Breast epithelium (tissue), 4 donors: ENCODE measurements around the gene YWHAG. TPM values are rescaled to one million over a fixed set of nuclear protein-coding genes. Genes with fewer than 3 reads are reported as not detected.
A peak's percentile ranks its signal among the peaks of the same experiment; 100 is the strongest.

Experiments
- DNase-seq, 2 donors: peaks; one replicate each; pipeline ENCODE4 v3.0.0-alpha.2; 2019; ENCODE audit warnings: low spot score in 2 of 2
- H3K27ac ChIP-seq, 2 donors: fragments of 200-600 bp; sonication (generic) in 1 of 2; one replicate each; pipeline ENCODE4 v1.5.1; 2016 to 2019; ENCODE audit warnings: mild to moderate bottlenecking in 1 of 2
- H3K27me3 ChIP-seq, 2 donors: fragments of 200-600 bp; sonication (generic) in 1 of 2; one replicate each; pipeline versions ENCODE4 v1.5.1 to v1.6.0; 2017 to 2019; ENCODE audit warnings: control low read depth in 1 of 2, mild to moderate bottlenecking in 1 of 2
- H3K36me3 ChIP-seq: fragments of 200-600 bp; one replicate; pipeline ENCODE4 v1.5.1; 2019
- H3K4me1 ChIP-seq, 2 donors: fragments of 200-600 bp; sonication (generic); one replicate each; pipeline ENCODE4 v1.5.1; 2016 to 2019; ENCODE audit warnings: control low read depth in 1 of 2
- H3K4me3 ChIP-seq, 3 donors: fragments of 200-600 bp; sonication (generic); 1 replicate in 2 of 3; 2 replicates in 1 of 3; pipeline ENCODE4 v1.5.1; 2016 to 2019; ENCODE audit warnings: mild to moderate bottlenecking in 3 of 3, moderate library complexity in 2 of 3
- H3K9me3 ChIP-seq, 2 donors: fragments of 200-600 bp; sonication (generic) in 1 of 2; one replicate each; pipeline ENCODE4 v1.5.1; 2016 to 2019; ENCODE audit warnings: control low read depth in 1 of 2
- POLR2A ChIP-seq: fragments of 450-650 bp; IDR thresholded peaks from one replicate; pipeline ENCODE4 v1.6.1; 2016; ENCODE audit warnings: antibody characterized with exemption, mild to moderate bottlenecking, moderate library complexity
- POLR2AphosphoS5 ChIP-seq, 3 donors: sonication (generic); formaldehyde crosslinking; IDR thresholded peaks; one replicate each; pipeline ENCODE4 v1.6.1; 2017; ENCODE audit warnings: antibody characterized with exemption in 3 of 3
- intact Hi-C: fragments of 100-400 bp; cut with DNase I; formaldehyde crosslinking; loops from one replicate; pipeline ENCODE4 v1.15.1; 2023; ENCODE audit warnings: low total_unique reads
- total RNA-seq, 3 donors: library from RNA; depleted of rRNA; stranded (reverse); fragments of >200 nt; gene quantifications; one replicate each; pipeline ENCODE4 v1.1.0, GENCODE V29; 2016
- TF ChIP-seq, protein P1 (sequence below), 3 donors: fragments of 450-650 bp; IDR thresholded peaks; one replicate each; pipeline ENCODE4 v1.5.1; 2016 to 2017; ENCODE audit warnings: antibody characterized with exemption in 3 of 3, mild to moderate bottlenecking in 3 of 3, moderate library complexity in 3 of 3

Gene YWHAG
- total RNA-seq, 3 donors from 2014 or later: 58.7 to 128 (median 63.7) TPM

DNA sequence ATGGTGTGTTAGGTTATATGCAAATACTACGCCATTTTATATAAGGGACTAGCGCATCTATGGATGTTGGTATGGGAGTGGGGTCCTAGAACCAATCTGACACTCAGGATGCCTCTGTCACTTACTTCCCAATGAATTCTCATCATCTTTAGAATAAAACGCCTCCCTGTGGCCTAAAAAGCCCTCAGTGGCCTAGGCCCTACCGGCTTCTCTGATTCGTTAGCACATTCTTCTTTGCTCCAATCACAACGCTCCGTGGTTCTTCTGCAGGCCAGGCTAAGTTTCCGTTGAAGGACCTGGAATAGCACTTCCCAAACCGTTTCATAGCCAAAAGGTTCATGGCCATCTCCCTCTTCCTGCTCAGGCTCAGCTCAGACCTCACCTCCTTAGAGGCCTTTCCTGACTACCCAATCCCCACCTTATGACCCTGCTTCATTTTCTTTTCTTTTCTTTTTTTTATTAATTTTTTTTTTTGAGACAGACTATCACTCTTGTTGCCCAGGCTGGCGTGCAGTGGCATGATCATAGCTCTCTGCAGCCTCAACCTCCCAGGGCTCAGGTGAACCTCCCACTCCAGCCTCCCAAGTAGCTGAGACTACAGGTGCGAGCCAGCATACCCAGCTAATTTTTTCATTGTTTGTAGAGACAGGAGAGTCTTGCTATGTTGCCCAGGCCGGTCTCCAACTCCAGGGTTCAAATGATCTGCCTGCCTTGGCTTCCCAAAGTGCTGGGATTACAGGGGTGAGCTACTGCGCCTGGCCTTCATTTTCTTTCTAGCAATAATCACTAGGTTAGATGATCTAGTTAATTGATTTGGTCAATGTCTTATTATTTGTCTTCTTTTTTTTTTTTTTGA, 24.5 kb upstream of the YWHAG start:
- TF ChIP-seq, protein P1, sequence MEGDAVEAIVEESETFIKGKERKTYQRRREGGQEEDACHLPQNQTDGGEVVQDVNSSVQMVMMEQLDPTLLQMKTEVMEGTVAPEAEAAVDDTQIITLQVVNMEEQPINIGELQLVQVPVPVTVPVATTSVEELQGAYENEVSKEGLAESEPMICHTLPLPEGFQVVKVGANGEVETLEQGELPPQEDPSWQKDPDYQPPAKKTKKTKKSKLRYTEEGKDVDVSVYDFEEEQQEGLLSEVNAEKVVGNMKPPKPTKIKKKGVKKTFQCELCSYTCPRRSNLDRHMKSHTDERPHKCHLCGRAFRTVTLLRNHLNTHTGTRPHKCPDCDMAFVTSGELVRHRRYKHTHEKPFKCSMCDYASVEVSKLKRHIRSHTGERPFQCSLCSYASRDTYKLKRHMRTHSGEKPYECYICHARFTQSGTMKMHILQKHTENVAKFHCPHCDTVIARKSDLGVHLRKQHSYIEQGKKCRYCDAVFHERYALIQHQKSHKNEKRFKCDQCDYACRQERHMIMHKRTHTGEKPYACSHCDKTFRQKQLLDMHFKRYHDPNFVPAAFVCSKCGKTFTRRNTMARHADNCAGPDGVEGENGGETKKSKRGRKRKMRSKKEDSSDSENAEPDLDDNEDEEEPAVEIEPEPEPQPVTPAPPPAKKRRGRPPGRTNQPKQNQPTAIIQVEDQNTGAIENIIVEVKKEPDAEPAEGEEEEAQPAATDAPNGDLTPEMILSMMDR (IDR thresholded peaks at IDR 0.05): no peak
- TF ChIP-seq POLR2A: no peak
- Histone ChIP-seq H3K9me3 (no peaks in the 10 kb centered on the region), H3K27me3 (no peaks in the 10 kb centered on the region), H3K36me3 (no peaks in the 10 kb centered on the region), H3K4me3 (no peak overlapping the region), H3K4me1 (no peaks in the 10 kb centered on the region), H3K27ac (no peak overlapping the region)
- DNase-seq: no peak
- intact Hi-C loops: no loop called here

DNA sequence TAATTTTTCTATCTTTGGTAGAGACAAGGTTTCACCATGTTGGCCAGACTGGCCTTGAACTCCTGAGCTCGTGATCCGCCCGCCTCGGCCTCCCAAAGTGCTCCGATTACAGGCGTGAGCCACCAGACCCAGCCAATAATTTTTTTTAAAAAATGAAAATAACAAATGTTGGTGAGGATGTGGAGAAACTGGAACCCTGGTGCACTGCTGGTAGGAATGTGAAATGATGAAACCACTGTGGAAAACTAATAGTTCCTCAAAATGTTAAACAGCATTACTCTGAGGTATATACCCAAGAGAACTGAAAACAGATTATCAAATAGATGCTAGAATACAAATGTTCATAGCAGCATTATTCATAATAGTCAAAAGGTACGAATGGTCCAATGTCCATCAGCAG, 23.0 kb upstream of the YWHAG start:
- TF ChIP-seq POLR2A: no peak
- TF ChIP-seq POLR2AphosphoS5 (IDR thresholded peaks at IDR 0.05): no peak
- TF ChIP-seq, protein P1 (IDR thresholded peaks at IDR 0.05): no peak
- Histone ChIP-seq H3K4me3 (no peak overlapping the region), H3K9me3 (no peaks in the 10 kb centered on the region), H3K27ac (no peak overlapping the region), H3K36me3 (no peaks in the 10 kb centered on the region), H3K4me1 (no peaks in the 10 kb centered on the region), H3K27me3 (no peaks in the 10 kb centered on the region)
- no peak for DNase-seq
- intact Hi-C loops: no loop called here

DNA sequence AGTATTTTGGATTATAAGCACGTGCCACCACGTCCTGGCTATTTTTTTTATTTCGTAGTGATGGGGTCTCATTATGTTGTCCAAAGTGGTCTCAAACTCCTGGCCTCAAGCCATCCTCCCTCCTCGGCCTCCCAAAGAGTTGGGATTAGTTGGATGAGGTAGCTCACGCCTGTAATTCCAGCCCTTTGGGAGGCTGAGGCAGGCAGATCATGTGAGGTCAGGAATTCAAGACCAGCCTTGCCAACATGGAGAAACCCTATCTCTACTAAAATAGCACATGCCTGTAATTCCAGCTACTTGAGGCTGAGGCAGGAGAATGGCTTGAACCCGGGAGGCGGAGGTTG, 21.8 kb upstream of the YWHAG start:
- intact Hi-C loops: no loop called here
- Histone ChIP-seq H3K36me3 (no peaks in the 10 kb centered on the region), H3K27me3 (no peaks in the 10 kb centered on the region), H3K4me3 (peak overlapping the region; percentile 31 to 66 (median 54)), H3K9me3 (no peaks in the 10 kb centered on the region), H3K4me1 (no peaks in the 10 kb centered on the region), H3K27ac (peak overlapping the region; percentile 93 to 96)
- TF ChIP-seq, protein P1 (IDR thresholded peaks at IDR 0.05): no peak
- TF ChIP-seq POLR2AphosphoS5 (IDR thresholded peaks at IDR 0.05): no peak
- TF ChIP-seq POLR2A: no peak
- DNase-seq: no peak

DNA sequence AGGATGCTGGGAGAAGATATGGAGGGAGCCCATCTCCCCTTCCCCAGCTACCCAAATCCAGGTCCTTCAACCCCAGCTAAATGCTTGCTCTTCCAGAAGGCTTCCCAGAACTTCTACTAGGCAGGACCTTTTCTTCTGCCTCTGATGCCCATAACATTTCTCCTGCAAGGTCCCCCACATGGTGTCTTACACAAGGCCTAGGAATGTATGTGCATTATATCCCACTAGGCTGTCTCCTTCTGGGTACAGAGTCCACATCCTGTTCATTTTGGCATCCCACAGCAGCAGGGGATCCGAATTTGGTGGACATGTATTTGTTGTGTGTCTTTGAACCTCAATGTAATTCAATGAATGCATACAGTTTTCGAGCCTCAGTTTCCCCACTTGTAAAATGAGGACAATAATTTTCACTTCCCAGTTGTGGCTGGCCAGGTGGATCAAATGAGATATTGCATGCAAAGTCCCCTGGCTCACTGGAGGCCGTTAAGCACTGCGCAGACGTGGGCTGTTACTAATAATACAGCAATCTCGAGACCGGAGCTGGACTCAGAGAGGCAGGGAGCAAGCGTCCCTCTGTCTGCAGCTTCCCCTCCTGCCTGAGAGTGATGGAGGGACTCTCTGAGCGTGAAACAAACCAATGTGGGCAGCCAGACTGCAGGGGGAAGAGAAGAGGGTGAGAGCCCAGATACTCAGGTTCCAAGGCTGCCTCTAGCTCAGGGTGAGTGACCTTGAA, 18.6 kb upstream of the YWHAG start:
- no peaks in the 10 kb centered on the region for H3K27me3 ChIP-seq
- H3K9me3 ChIP-seq: no peaks in the 10 kb centered on the region
- no peaks in the 10 kb centered on the region for H3K4me1 ChIP-seq
- H3K4me3 ChIP-seq: no peak overlapping the region
- no peak for TF ChIP-seq POLR2AphosphoS5 (IDR thresholded peaks at IDR 0.05)
- TF ChIP-seq, protein P1 (IDR thresholded peaks at IDR 0.05): no peak
- TF ChIP-seq POLR2A: no peak
- intact Hi-C loops: no loop called here
- H3K27ac ChIP-seq: peak overlapping the region in 1 of 2 donors; percentile 12
- no peak for DNase-seq
- no peaks in the 10 kb centered on the region for H3K36me3 ChIP-seq

DNA sequence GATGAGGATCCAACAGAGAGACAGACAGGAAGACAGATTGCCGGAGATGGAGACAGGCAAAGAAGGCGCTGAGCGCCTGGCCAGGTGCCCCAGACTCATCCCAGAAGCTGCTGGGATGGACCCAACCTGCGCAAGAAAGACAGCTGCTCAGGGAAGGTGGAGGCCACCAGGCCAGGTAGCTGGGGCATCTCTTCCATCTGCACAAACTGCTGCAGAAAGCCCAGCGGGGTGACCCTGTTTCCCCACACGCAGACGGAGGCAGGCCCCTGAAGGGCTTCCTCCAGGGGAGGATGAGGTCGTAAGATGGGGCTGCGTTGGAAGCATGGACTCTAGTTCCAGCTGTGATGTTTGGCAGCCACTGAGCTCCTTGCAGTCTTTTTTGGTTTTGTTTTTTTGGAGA, 16.5 kb upstream of the YWHAG start:
- Histone ChIP-seq H3K27ac (no peak overlapping the region), H3K4me1 (no peaks in the 10 kb centered on the region), H3K4me3 (no peak overlapping the region), H3K27me3 (no peaks in the 10 kb centered on the region), H3K9me3 (no peaks in the 10 kb centered on the region), H3K36me3 (no peaks in the 10 kb centered on the region)
- DNase-seq: no peak
- intact Hi-C loops: no loop called here
- TF ChIP-seq POLR2A (no peak), POLR2AphosphoS5 (IDR thresholded peaks at IDR 0.05) (no peak)
- TF ChIP-seq, protein P1 (IDR thresholded peaks at IDR 0.05): no peak
